Measurements from ENCODE around the gene MANF.
"Not testable (repeated sequence)": the region's sequence is repeated elsewhere in the genome, so short reads cannot be mapped to it uniquely, and the experiment has no call there.

MANF gene

GRCh38 chr3:51384726-51385473, at the start of gene MANF:
Gene MANF, plus strand, starts transcription at chr3:51385291. Its CDS starts 52 bp downstream, at chr3:51385343.
- peak; percentile 96 for DNase-seq (ENCODE audit: low read depth)

GRCh38 chr3:51336261-51336660, 48.8 kb upstream of the MANF start:
- DNase-seq (ENCODE audit: low read depth): no peak

- DNase-seq (ENCODE audit: low read depth): no peak
Measured at GRCh38 chr3:51337666-51338065, 47.4 kb upstream of the MANF start.

GRCh38 chr3:51338632-51339031, 46.5 kb upstream of the MANF start:
- no peak for DNase-seq (ENCODE audit: low read depth)

- peak; percentile 87 for DNase-seq (ENCODE audit: low read depth)
Measured at GRCh38 chr3:51340013-51340829, 44.9 kb upstream of the MANF start.

- peak; percentile 0 for DNase-seq (ENCODE audit: low read depth)
Measured at GRCh38 chr3:51340989-51341636, 44.0 kb upstream of the MANF start.

GRCh38 chr3:51343918-51344687, 41.0 kb upstream of the MANF start:
- peak; percentile 49 for DNase-seq (ENCODE audit: low read depth)

- DNase-seq (ENCODE audit: low read depth): no peak
Measured at GRCh38 chr3:51350751-51351150, 34.3 kb upstream of the MANF start.

- no peak for DNase-seq (ENCODE audit: low read depth)
Measured at GRCh38 chr3:51353131-51353530, 32.0 kb upstream of the MANF start.

GRCh38 chr3:51353691-51354090, 31.4 kb upstream of the MANF start:
- DNase-seq (ENCODE audit: low read depth): no peak

- DNase-seq (ENCODE audit: low read depth): no peak
Measured at GRCh38 chr3:51354172-51354571, 30.9 kb upstream of the MANF start.

- no peak for DNase-seq (ENCODE audit: low read depth)
Measured at GRCh38 chr3:51354731-51355615, 30.1 kb upstream of the MANF start.

- no peak for DNase-seq (ENCODE audit: low read depth)
Measured at GRCh38 chr3:51355891-51356578, 29.1 kb upstream of the MANF start.

GRCh38 chr3:51357856-51358255, 27.2 kb upstream of the MANF start:
- no peak for DNase-seq (ENCODE audit: low read depth)

- no peak for DNase-seq (ENCODE audit: low read depth)
Measured at GRCh38 chr3:51358981-51359380, 26.1 kb upstream of the MANF start.

- no peak for DNase-seq (ENCODE audit: low read depth)
Measured at GRCh38 chr3:51360806-51361205, 24.3 kb upstream of the MANF start.

GRCh38 chr3:51361746-51362145, 23.3 kb upstream of the MANF start:
- DNase-seq (ENCODE audit: low read depth): no peak

- DNase-seq (ENCODE audit: low read depth): no peak
Measured at GRCh38 chr3:51362476-51362875, 22.6 kb upstream of the MANF start.

- DNase-seq (ENCODE audit: low read depth): not testable (repeated sequence)
Measured at GRCh38 chr3:51368276-51368675, 16.8 kb upstream of the MANF start.

- peak; percentile 48 for DNase-seq (ENCODE audit: low read depth)
Measured at GRCh38 chr3:51371943-51372557, 13.0 kb upstream of the MANF start.

All from GM04504 (cell line).